HG03460 (cell line): Measurements from ENCODE around the gene TAOK2.
"Not testable (repeated sequence)": the region's sequence is repeated elsewhere in the genome, so short reads cannot be mapped to it uniquely, and the experiment has no call there.

Experiments used
- ATAC-seq: cut with Tn5 transposase; IDR thresholded peaks from one replicate; pipeline ENCODE4 v1.9.1; 2021; ENCODE audit not compliant: unreplicated experiment

TAOK2 gene

DNA sequence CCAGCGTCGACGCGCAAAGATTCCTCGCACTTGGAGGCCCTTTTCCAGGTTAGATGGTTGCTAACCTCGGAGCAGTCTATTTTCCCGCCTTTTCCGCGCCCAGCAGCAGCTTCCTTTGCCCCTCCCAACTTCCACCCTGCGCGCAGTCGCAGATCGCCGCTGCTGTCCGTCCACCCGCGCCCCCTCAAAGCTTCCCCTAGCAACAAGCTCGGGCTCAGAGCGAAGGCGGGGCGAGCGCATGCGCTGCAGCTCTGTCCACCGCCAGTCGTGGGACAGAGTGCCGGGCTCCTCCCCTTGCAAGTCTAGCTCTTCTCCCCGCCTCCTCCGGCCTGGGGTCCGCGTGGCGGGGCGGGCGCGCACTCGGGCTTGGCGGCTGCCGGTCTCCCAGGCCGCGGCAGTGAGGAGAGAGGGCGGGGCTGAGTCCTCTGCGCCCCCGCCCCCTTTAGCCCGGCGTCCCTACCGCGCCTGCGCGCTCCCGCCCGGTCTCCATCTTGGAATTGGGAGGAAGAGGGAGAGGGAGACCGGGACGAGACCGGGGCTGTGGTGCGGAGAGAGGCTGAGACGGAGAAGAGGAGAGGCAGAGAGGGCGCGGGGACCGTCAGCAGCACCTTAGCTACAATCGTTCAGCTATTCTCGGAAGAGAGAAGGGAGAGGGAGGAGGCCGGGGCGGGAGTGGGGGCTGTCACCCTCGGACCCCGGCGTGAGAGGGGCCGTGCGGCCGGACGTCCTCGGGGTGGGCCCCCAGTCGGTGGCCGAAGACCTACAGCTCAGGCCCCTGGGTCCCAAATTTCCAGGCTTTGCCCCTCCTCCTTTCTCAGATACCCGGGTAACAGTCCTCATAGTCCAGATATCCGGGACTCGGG lies at the start of gene TAOK2:
Gene TAOK2 (plus strand): TSS at position 485 of the 863 bp plus-strand sequence. CDS start 3,905 bp downstream, outside the sequence.
- ATAC-seq = peak; percentile 89

DNA sequence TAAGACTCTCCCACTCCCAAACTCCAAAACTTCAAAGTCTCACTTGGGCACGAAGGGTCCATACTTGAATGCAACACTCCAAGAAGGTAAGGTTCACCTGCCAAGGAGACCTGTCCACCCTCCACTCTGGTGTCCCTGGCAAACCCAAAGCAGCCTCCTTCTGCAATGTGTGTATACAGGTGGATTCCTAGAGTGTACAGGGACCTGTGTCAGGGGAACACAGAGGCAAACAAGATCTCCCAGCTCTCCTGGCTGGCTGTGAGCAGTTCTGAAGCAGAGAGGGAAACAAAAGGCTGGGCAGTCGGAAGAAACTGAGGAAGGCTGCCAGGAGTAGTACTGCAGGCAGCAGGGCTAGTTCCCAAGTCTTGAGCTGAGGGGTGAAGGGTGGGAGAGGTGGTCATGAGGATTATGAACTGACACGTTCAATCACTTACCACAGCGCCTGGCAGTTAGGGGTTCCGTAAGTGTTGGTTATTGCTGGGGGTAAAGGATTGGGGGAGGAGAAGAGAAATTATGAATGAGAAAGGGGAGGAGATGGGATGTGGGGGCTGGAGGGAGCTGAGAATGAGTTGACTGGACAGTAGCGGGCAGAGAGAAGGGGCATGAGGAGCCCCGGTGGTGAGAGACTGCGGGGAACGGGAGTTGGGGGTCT lies 48.4 kb upstream of the TAOK2 start:
- no peak for ATAC-seq

DNA sequence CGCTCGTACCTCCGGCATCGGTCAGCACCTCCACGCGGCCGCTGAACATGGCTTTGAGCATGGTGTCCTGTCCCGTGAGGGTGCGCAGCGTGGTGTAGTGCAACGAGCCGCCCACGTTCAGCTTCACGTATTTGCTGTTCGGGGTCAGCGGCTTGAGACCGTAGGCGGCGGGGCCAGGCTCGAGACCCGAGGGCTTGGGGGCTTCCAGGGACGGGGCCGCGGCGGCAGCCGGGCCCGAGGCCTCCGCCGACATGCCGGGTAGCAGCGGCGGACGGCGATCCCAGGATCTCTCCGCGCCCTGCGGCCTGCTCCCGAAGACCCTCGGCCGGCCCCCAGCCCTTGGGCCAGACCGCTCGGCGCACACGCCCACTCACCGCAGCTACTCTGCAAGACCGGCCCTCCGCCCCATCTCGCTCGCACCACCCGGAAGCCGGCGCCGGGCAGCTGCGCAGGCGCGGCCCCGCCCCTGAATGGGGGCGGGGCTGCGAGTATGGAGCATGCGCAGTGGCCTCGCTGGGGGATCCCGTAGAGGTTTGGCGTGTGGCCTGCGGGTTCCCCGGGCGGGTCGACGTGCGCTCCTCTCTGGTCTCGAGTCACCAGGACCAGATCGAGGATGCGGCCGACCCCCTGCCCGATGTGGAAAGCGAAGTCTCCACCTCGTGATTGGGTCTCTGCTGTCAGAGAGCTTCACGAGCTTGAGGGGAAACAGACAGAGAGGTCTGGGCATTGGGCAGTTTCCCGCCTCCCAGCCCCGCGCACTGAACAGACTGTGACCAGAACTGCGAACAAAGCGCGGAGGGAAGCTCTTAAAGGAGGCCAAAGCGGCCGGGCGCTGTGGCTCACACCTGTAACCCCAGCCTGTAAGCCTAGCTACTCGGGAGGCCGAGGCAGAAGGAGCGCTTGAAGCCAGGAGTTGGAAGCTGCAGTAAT lies 47.6 kb upstream of the TAOK2 start, which contains the start of gene KCTD13:
Gene KCTD13 (minus strand): TSS at position 446 of the 930 bp plus-strand sequence. CDS start 193 bp downstream, at position 253.
- peak; percentile 74 for ATAC-seq

- ATAC-seq = no peak
These were observed 47.0 kb upstream of the TAOK2 start for GRCh38 chr16:29926711-29927052.

DNA sequence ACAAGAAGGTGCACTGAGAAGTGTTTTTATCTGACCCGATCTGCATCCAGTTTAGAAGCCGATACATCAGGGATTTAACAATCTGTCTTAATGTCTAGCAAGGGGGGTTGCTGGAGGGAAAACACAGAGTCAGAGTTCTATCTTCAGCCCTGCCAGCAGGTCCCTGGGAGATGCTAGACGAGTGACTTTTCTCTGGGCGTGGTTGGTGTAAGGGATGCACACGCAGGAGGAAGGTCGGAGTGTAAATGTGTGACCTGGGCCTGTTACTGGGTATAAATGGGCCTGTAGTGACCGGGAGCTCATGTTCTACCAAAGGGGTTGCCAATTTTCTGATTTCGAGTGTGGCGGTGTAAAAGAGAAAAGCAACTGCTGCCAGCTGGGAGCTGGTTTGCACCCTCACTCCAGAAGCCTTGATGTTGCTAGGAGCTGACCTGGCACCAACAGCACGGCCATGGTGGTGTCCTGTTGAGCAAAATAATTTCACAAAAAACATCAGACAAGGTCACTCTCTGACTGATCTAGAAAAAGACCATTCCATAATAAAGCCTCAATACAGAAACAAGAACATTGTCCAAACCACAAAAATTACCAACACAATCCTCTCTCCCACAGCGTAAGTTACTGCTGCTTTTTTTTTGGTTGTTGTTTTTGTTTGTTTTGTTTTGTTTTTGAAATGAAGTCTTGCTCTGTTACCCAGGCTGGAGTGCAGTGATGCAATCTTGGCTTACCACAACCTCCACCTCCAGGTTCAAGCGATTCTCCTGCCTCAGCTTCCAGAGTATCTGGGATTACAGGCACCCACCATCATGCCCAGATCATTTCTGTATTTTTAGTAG lies 46.4 kb upstream of the TAOK2 start:
- ATAC-seq = no peak

- ATAC-seq = not testable (repeated sequence)
These were observed 41.9 kb upstream of the TAOK2 start for GRCh38 chr16:29931750-29932149.

DNA sequence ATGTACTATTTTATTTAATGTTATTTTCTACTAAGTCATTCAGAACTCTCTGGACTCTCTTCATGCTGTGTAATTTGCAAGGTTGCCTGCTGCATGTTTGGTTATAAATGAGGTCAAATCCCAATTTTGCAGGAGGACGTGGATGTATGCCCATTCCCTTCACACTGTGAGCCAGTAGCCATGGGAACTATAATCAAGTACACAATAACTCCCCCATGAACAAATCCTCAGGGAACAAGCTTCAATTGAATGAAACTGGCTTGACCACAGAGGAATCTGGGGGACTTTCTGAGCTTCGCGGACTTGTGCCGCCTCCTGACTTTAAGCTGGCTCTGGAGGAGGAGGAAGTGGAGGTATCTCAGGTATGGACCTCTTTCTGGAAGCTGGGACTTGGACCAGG lies 33.0 kb upstream of the TAOK2 start:
- no peak for ATAC-seq

GRCh38 chr16:29943846-29944799 lies 29.5 kb upstream of the TAOK2 start:
- ATAC-seq = no peak

- ATAC-seq = no peak
These were observed 25.8 kb upstream of the TAOK2 start for GRCh38 chr16:29947897-29948296.

GRCh38 chr16:29950806-29951461 lies 22.7 kb upstream of the TAOK2 start:
- ATAC-seq = no peak

DNA sequence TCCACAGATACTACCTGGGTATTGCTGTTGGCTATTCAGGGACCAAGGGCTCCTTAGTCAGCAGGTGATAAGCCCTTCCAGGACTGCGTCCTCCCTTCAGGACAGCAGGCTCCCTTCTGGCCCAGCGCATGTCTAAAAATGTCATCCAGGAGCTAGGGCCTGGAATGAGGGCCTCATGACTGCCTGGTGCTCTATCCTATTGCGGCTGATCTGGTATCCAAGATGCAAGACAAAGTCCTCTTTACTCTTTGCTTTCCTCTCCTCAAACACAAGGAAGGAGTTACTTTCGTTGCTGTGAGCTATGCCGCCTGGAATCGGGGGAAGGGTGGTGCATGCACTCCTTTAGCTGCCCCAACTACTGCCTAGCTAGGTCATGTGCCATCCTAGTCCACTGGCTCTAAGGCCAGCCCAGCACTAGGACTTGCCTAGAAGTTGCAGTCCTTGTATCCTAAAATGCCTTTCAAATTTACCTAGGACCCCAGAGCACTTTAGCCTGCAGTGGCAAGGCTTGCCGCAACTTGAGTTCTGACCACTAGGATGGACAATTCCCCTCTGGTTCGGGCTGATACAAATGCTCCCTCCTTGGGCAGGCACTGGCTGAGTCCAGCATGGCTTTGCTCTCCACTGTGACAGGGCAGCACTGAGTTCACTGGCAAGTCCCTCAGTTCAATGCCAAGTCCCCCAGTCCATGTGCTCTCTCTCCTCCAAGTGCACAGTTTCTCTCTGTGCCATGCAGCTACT lies 21.9 kb upstream of the TAOK2 start:
- ATAC-seq = no peak

DNA sequence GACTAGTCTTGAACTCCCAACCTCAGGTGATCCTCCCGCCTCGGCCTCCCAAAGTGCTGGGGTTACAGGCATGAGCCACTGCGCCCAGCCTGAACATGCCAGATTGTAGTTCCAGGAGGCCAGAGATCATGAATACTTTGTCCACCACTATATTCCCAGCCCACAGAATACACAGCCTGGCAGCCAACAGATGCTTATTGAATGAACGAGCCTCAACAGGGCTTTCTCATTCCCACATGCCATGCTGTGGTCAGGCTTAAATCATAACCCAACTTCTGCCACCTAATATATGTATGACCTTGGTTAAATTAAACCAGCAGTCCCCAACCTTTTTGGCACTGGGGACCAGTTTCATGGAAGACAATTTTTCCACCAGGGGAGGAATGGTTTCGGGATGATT lies 14.9 kb upstream of the TAOK2 start:
- no peak for ATAC-seq

- ATAC-seq = no peak
These were observed 14.4 kb upstream of the TAOK2 start for GRCh38 chr16:29959293-29959692.

- ATAC-seq = not testable (repeated sequence)
These were observed 13.8 kb upstream of the TAOK2 start for GRCh38 chr16:29959821-29960220.

DNA sequence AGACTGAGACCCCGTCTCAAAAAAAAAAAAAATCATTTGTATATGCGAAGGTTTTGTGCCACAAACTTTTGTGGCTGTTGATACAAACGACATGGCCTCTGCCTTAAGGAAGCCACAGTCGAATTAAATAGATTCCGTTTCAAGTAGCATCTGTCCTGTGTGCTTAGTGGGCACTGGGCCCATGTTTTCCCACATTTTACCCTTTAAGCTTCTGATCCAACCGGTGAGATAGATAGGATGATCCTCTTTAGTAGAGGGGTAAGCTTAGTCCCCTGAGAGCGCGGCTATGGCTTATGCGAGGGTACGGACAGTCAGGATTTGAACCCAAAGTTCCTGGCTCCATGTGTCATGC lies 12.6 kb upstream of the TAOK2 start:
- no peak for ATAC-seq

GRCh38 chr16:29961479-29962343 lies 12.0 kb upstream of the TAOK2 start, which contains the start of gene TMEM219:
TMEM219 (plus strand) TSS chr16:29962079; CDS start chr16:29963144, 1,065 bp downstream.
- peak; percentile 77 for ATAC-seq
